Stimulated activated CD4-positive, alpha-beta T cell treated with anti-CD3 and anti-CD28 coated beads, Interleukin-15, amount 100 ng/mL, for 48 hours (primary cell): ENCODE data around the gene ITPRID2.
A peak's percentile ranks its signal among the peaks of the same experiment; 100 is the strongest.

Source experiments
- DNase-seq, 2 donors: peaks; one replicate each; pipeline ENCODE4 v3.0.0-alpha.2; 2020; ENCODE audit warnings: low read depth in 2 of 2

ITPRID2 gene

GRCh38 chr2:181891258-181891965 lies at the start of gene ITPRID2:
Gene ITPRID2, plus strand, starts transcription at chr2:181891730. Its CDS starts 337 bp downstream, at chr2:181892067.
- DNase-seq: peak; percentile 32 to 63

GRCh38 chr2:181844551-181845290 lies 46.8 kb upstream of the ITPRID2 start:
- DNase-seq: no peak

- no peak for DNase-seq
Observed at GRCh38 chr2:181846399-181847197, 44.9 kb upstream of the ITPRID2 start.

- DNase-seq: no peak
Observed at GRCh38 chr2:181847198-181847556, 44.4 kb upstream of the ITPRID2 start.

GRCh38 chr2:181847702-181848101 lies 43.8 kb upstream of the ITPRID2 start:
- DNase-seq: no peak

- DNase-seq: no peak
Observed at GRCh38 chr2:181848261-181848886, 43.2 kb upstream of the ITPRID2 start.

- no peak for DNase-seq
Observed at GRCh38 chr2:181849601-181850000, 41.9 kb upstream of the ITPRID2 start.

GRCh38 chr2:181850936-181851560 lies 40.5 kb upstream of the ITPRID2 start:
- no peak for DNase-seq

GRCh38 chr2:181851726-181852125 lies 39.8 kb upstream of the ITPRID2 start:
- DNase-seq: no peak

GRCh38 chr2:181853696-181854095 lies 37.8 kb upstream of the ITPRID2 start:
- no peak for DNase-seq

- DNase-seq: no peak
Observed at GRCh38 chr2:181857483-181857882, 34.0 kb upstream of the ITPRID2 start.

GRCh38 chr2:181858600-181858999 lies 32.9 kb upstream of the ITPRID2 start:
- DNase-seq: no peak

- DNase-seq: no peak
Observed at GRCh38 chr2:181859123-181859522, 32.4 kb upstream of the ITPRID2 start.

GRCh38 chr2:181859803-181860202 lies 31.7 kb upstream of the ITPRID2 start:
- no peak for DNase-seq

GRCh38 chr2:181861379-181861778 lies 30.2 kb upstream of the ITPRID2 start:
- no peak for DNase-seq

GRCh38 chr2:181862583-181863281 lies 28.8 kb upstream of the ITPRID2 start:
- DNase-seq: no peak

- DNase-seq: no peak
Observed at GRCh38 chr2:181872178-181872577, 19.4 kb upstream of the ITPRID2 start.

- DNase-seq: no peak
Observed at GRCh38 chr2:181876614-181877063, 14.9 kb upstream of the ITPRID2 start.

GRCh38 chr2:181877181-181877664 lies 14.3 kb upstream of the ITPRID2 start:
- no peak for DNase-seq

- no peak for DNase-seq
Observed at GRCh38 chr2:181878448-181878847, 13.1 kb upstream of the ITPRID2 start.

- no peak for DNase-seq
Observed at GRCh38 chr2:181879295-181879694, 12.2 kb upstream of the ITPRID2 start.
